Measurements from ENCODE around the gene TSHZ2.
"Not testable (repeated sequence)": the region's sequence is repeated elsewhere in the genome, so short reads cannot be mapped to it uniquely, and the experiment has no call there.

TSHZ2 gene

GRCh38 chr20:53428588-53428987 lies 456.4 kb downstream of the TSHZ2 start:
- DNase-seq (ENCODE audit: low read depth) = no peak
- no peak overlapping the region for H3K4me3 ChIP-seq (ENCODE audit: low read depth, low read length)

GRCh38 chr20:53428996-53429395 lies 456.8 kb downstream of the TSHZ2 start:
- no peak for DNase-seq (ENCODE audit: low read depth)
- H3K4me3 ChIP-seq (ENCODE audit: low read depth, low read length) = no peak overlapping the region

GRCh38 chr20:53434662-53435061 lies 462.5 kb downstream of the TSHZ2 start:
- DNase-seq (ENCODE audit: low read depth) = no peak

GRCh38 chr20:53436927-53437326 lies 464.8 kb downstream of the TSHZ2 start:
- not testable (repeated sequence) for DNase-seq (ENCODE audit: low read depth); H3K4me3 ChIP-seq (ENCODE audit: low read depth, low read length)

More at GRCh38 chr20:53434662-53435061, 462.5 kb downstream of the TSHZ2 start:
- H3K4me3 ChIP-seq (ENCODE audit: low read depth, low read length) = no peak overlapping the region

- no peak for DNase-seq (ENCODE audit: low read depth)
Measured at GRCh38 chr20:53438368-53438767, 466.2 kb downstream of the TSHZ2 start.

GRCh38 chr20:53439046-53439445 lies 466.9 kb downstream of the TSHZ2 start:
- no peak for DNase-seq (ENCODE audit: low read depth)
- H3K4me3 ChIP-seq (ENCODE audit: low read depth, low read length) = no peak overlapping the region

More at GRCh38 chr20:53438368-53438767, 466.2 kb downstream of the TSHZ2 start:
- H3K4me3 ChIP-seq (ENCODE audit: low read depth, low read length) = no peak overlapping the region

GRCh38 chr20:53439616-53440015 lies 467.5 kb downstream of the TSHZ2 start:
- DNase-seq (ENCODE audit: low read depth) = no peak
- H3K4me3 ChIP-seq (ENCODE audit: low read depth, low read length) = no peak overlapping the region

- H3K4me3 ChIP-seq (ENCODE audit: low read depth, low read length) = no peak overlapping the region
- DNase-seq (ENCODE audit: low read depth) = no peak
Measured at GRCh38 chr20:53444401-53445149, 472.4 kb downstream of the TSHZ2 start.

GRCh38 chr20:53445321-53445731 lies 473.2 kb downstream of the TSHZ2 start:
- no peak overlapping the region for H3K4me3 ChIP-seq (ENCODE audit: low read depth, low read length)
- DNase-seq (ENCODE audit: low read depth) = no peak

- no peak overlapping the region for H3K4me3 ChIP-seq (ENCODE audit: low read depth, low read length)
- DNase-seq (ENCODE audit: low read depth) = no peak
Measured at GRCh38 chr20:53445932-53446331, 473.8 kb downstream of the TSHZ2 start.

- DNase-seq (ENCODE audit: low read depth) = no peak
Measured at GRCh38 chr20:53447316-53447715, 475.2 kb downstream of the TSHZ2 start.

GRCh38 chr20:53448426-53448825 lies 476.3 kb downstream of the TSHZ2 start:
- no peak for DNase-seq (ENCODE audit: low read depth)
- no peak overlapping the region for H3K4me3 ChIP-seq (ENCODE audit: low read depth, low read length)

More at GRCh38 chr20:53447316-53447715, 475.2 kb downstream of the TSHZ2 start:
- H3K4me3 ChIP-seq (ENCODE audit: low read depth, low read length) = no peak overlapping the region

- DNase-seq (ENCODE audit: low read depth) = no peak
- no peak overlapping the region for H3K4me3 ChIP-seq (ENCODE audit: low read depth, low read length)
Measured at GRCh38 chr20:53448875-53449274, 476.7 kb downstream of the TSHZ2 start.

GRCh38 chr20:53453076-53453475 lies 480.9 kb downstream of the TSHZ2 start:
- no peak for DNase-seq (ENCODE audit: low read depth)

GRCh38 chr20:53454675-53455276 lies 482.6 kb downstream of the TSHZ2 start:
- DNase-seq (ENCODE audit: low read depth) = no peak
- no peak overlapping the region for H3K4me3 ChIP-seq (ENCODE audit: low read depth, low read length)

More at GRCh38 chr20:53453076-53453475, 480.9 kb downstream of the TSHZ2 start:
- no peak overlapping the region for H3K4me3 ChIP-seq (ENCODE audit: low read depth, low read length)

- H3K4me3 ChIP-seq (ENCODE audit: low read depth, low read length) = no peak overlapping the region
- DNase-seq (ENCODE audit: low read depth) = no peak
Measured at GRCh38 chr20:53463101-53463972, 491.2 kb downstream of the TSHZ2 start.

- no peak overlapping the region for H3K4me3 ChIP-seq (ENCODE audit: low read depth, low read length)
- DNase-seq (ENCODE audit: low read depth) = no peak
Measured at GRCh38 chr20:53466279-53466678, 494.1 kb downstream of the TSHZ2 start.

GRCh38 chr20:53468587-53468986 lies 496.4 kb downstream of the TSHZ2 start:
- DNase-seq (ENCODE audit: low read depth) = no peak

GRCh38 chr20:53472859-53473258 lies 500.7 kb downstream of the TSHZ2 start:
- not testable (repeated sequence) for DNase-seq (ENCODE audit: low read depth); H3K4me3 ChIP-seq (ENCODE audit: low read depth, low read length)

More at GRCh38 chr20:53468587-53468986, 496.4 kb downstream of the TSHZ2 start:
- no peak overlapping the region for H3K4me3 ChIP-seq (ENCODE audit: low read depth, low read length)

- DNase-seq (ENCODE audit: low read depth) = no peak
- H3K4me3 ChIP-seq (ENCODE audit: low read depth, low read length) = no peak overlapping the region
Measured at GRCh38 chr20:53480913-53481312, 508.8 kb downstream of the TSHZ2 start.
